Endothelial cell of umbilical vein (primary cell): ENCODE measurements around the gene KLHL26. TPM values are rescaled to one million over a fixed set of nuclear protein-coding genes. Genes with fewer than 3 reads are reported as not detected.

Experiments
- BruUV-seq: library from RNA; stranded (reverse); fragments of 400-500 nt; replicated peaks from 2 replicates; lab custom pipeline; 2021; lab: Mats Ljungman, UMichigan
- CTCF ChIA-PET: fragments of 300-600, 350-600 bp; sonication (Branson Sonifier 250); formaldehyde crosslinking; loops from one replicate; lab custom pipeline; 2021; ENCODE audit warnings: antibody characterized with exemption, inconsistent platforms; lab: Charles Lee
- POLR2A ChIA-PET: fragments of 300-600, 350-600 bp; sonication (Branson Sonifier 250); formaldehyde crosslinking; loops from one replicate; lab custom pipeline; 2021; ENCODE audit warnings: antibody characterized with exemption, inconsistent platforms; lab: Charles Lee
- DNase-seq: peaks from one replicate; pipeline ENCODE4 v3.0.0-alpha.2; 2011; ENCODE audit warnings: low read depth, low spot score
- FAIRE-seq: peaks from 2 replicates; lab custom pipeline; 2011; peaks lifted over from hg19 to GRCh38; lab: Jason Lieb, UNC
- H2AFZ ChIP-seq: 2 replicates; pipeline ENCODE4 v1.6.0; 2012; ENCODE audit warnings: low read depth, low read length, control low read depth, inconsistent platforms
- H3K27ac ChIP-seq: 2 replicates; pipeline ENCODE4 v1.5.1; 2011; ENCODE audit warnings: low read depth, mild to moderate bottlenecking, control low read depth, low read length, moderate library complexity; ENCODE audit not compliant: insufficient read depth
- H3K27me3 ChIP-seq, 2 experiments: 2 replicates each; pipeline versions ENCODE4 v1.6.0 to v1.6.1; 2011; ENCODE audit warnings: low read length in 2 of 2, mixed read lengths in 1 of 2; ENCODE audit not compliant: control insufficient read depth in 2 of 2, insufficient read depth in 2 of 2
- H3K36me3 ChIP-seq, 2 experiments: 2 replicates in 1 of 2; 3 replicates in 1 of 2; pipeline ENCODE4 v1.5.1; 2011; ENCODE audit warnings: low read length in 2 of 2, mild to moderate bottlenecking in 1 of 2, moderate library complexity in 1 of 2; ENCODE audit not compliant: control insufficient read depth in 2 of 2, insufficient read depth in 2 of 2; ENCODE audit errors: extremely low read depth in 1 of 2
- H3K4me1 ChIP-seq: 3 replicates; pipeline ENCODE4 v1.5.1; 2011; ENCODE audit warnings: mild to moderate bottlenecking, low read length; ENCODE audit not compliant: control insufficient read depth, insufficient read depth; ENCODE audit errors: extremely low read depth
- H3K4me2 ChIP-seq: 2 replicates; pipeline ENCODE4 v1.6.1; 2011; ENCODE audit warnings: low read length, control low read depth, mixed read lengths; ENCODE audit not compliant: insufficient read depth
- H3K4me3 ChIP-seq, 3 experiments: fragments of 200-600 bp in 1 of 3; sonication (generic), shearing (Covaris generic) in 1 of 3; replicated peaks in 1 of 3; 2 replicates each; pipeline ENCODE4 v1.5.1; 2011 to 2016; ENCODE audit warnings: control low read depth in 3 of 3, low read length in 3 of 3, mild to moderate bottlenecking in 2 of 3, inconsistent platforms in 1 of 3, low read depth in 1 of 3, moderate library complexity in 1 of 3; ENCODE audit not compliant: insufficient read depth in 1 of 3
- H3K79me2 ChIP-seq: 2 replicates; pipeline ENCODE4 v1.6.0; 2012; ENCODE audit warnings: low read length, inconsistent platforms; ENCODE audit not compliant: control insufficient read depth, insufficient read depth
- H3K9ac ChIP-seq: replicated peaks from 2 replicates; pipeline ENCODE3; 2011; ENCODE audit warnings: low read length, control low read depth; ENCODE audit not compliant: insufficient read depth; ENCODE audit errors: extremely low read depth
- H3K9me1 ChIP-seq: replicated peaks from 3 replicates; pipeline ENCODE4 v1.6.0; 2011; ENCODE audit warnings: mild to moderate bottlenecking, low read length; ENCODE audit not compliant: control insufficient read depth, insufficient read depth; ENCODE audit errors: extremely low read depth
- H3K9me3 ChIP-seq: replicated peaks from 2 replicates; pipeline ENCODE4 v1.5.1; 2012; ENCODE audit warnings: low read length, inconsistent platforms; ENCODE audit not compliant: control insufficient read depth, insufficient read depth
- H4K20me1 ChIP-seq: replicated peaks from 2 replicates; pipeline ENCODE3; 2011; ENCODE audit warnings: mild to moderate bottlenecking, low read length; ENCODE audit not compliant: control insufficient read depth, insufficient read depth; ENCODE audit errors: extremely low read depth
- CTCF ChIP-seq, 2 donors: IDR thresholded peaks; 1 replicate in 1 of 2; 2 replicates in 1 of 2; pipeline ENCODE4 v1.5.1; 2011; ENCODE audit warnings: low read length in 2 of 2, mild to moderate bottlenecking in 2 of 2, moderate library complexity in 2 of 2, control low read depth in 1 of 2, inconsistent platforms in 1 of 2, low read depth in 1 of 2; ENCODE audit not compliant: insufficient read depth in 1 of 2; ENCODE audit errors: extremely low read depth in 1 of 2
- EZH2 ChIP-seq: IDR thresholded peaks from 2 replicates; pipeline ENCODE4 v1.6.1; 2012; ENCODE audit warnings: borderline replicate concordance, low read depth, mild to moderate bottlenecking, moderate library complexity, low read length, inconsistent platforms; ENCODE audit not compliant: severe bottlenecking
- FOS ChIP-seq: IDR thresholded peaks from 2 replicates; pipeline ENCODE4 v1.6.1; 2011; ENCODE audit warnings: mild to moderate bottlenecking, low read length, moderate library complexity, borderline replicate concordance; ENCODE audit not compliant: insufficient read depth
- JUN ChIP-seq: IDR thresholded peaks from 2 replicates; pipeline ENCODE4 v1.6.1; 2011; ENCODE audit warnings: borderline replicate concordance, low read depth; ENCODE audit not compliant: insufficient read length, insufficient read depth
- MAX ChIP-seq: IDR thresholded peaks from 2 replicates; pipeline ENCODE4 v1.6.1; 2011; ENCODE audit not compliant: insufficient read depth, insufficient read length
- MYC ChIP-seq: IDR thresholded peaks from one replicate; pipeline ENCODE4 v1.6.1; 2011; ENCODE audit warnings: mild to moderate bottlenecking, low read depth, low read length
- POLR2A ChIP-seq: IDR thresholded peaks from 2 replicates; pipeline ENCODE4 v1.6.1; 2012; ENCODE audit warnings: low read depth, mild to moderate bottlenecking, control low read depth, low read length
- POLR2AphosphoS5 ChIP-seq: IDR thresholded peaks from 2 replicates; pipeline ENCODE4 v1.6.1; 2012; ENCODE audit warnings: low read depth, mild to moderate bottlenecking, control low read depth, low read length, moderate library complexity; ENCODE audit not compliant: insufficient read depth
- dilution Hi-C: fragments of 300-500 bp; cut with MboI; formaldehyde crosslinking; loops from one replicate; pipeline ENCODE4 v1.15.0; 2019; ENCODE audit warnings: low sequenced_read_pairs; ENCODE audit not compliant: extremely low pct_ligation_motif_present
- intact Hi-C: fragments of 100-400 bp; cut with micrococcal nuclease; formaldehyde crosslinking; loops from one replicate; pipeline ENCODE4 v1.10.0; 2022
- polyA plus RNA-seq, 4 experiments: library from polyadenylated mRNA; depleted of rRNA in 3 of 4; stranded (reverse) in 3 of 4; unstranded in 1 of 4; fragments of >200 nt; gene quantifications; 2 replicates each; pipeline versions ENCODE4 v1.2.1 to v1.2.3, GENCODE V29; 2011 to 2012; ENCODE audit warnings: missing spikeins in 1 of 4
- total RNA-seq: library from RNA; stranded (reverse); gene quantifications from 2 replicates; pipeline ENCODE4 v1.2.3, GENCODE V29; 2021

The KLHL26 gene
- total and polyA plus RNA-seq, 2 donors (not counting 3 experiments of a cell fraction or from before 2014, with no cell fraction given) = 2.4 to 6.2 TPM

- H3K79me2 ChIP-seq = no peaks in the 10 kb centered on the region
- no peaks in the 10 kb centered on the region for H3K9me3 ChIP-seq
- peaks cover 53 to 60% of the 10 kb centered on the region in 2 experiments for H3K27me3 ChIP-seq
- no peaks in the 10 kb centered on the region for H4K20me1 ChIP-seq
- no peak overlapping the region for H3K9ac ChIP-seq
- no TSS peak for BruUV-seq
- no peak for DNase-seq
- no peaks in the 10 kb centered on the region for H3K4me1 ChIP-seq
- ChIA-PET POLR2A (no interaction called here), CTCF (interaction anchor here (0.6 kb wide), 1 partner anchor 134 kb away, joined by 4 read pairs; no protein-coding TSS in a partner anchor)
- TF ChIP-seq POLR2A (no peak), FOS (no peak), EZH2 (peak; percentile 53), POLR2AphosphoS5 (no peak), JUN (no peak), MAX (no peak), MYC (no peak), CTCF (IDR thresholded peaks at IDR 0.05; ENCODE audit: extremely low read depth in 1 of 2, insufficient read depth in 1 of 2, low read depth in 1 of 2, low read length in 2 of 2) (no peak)
- intact Hi-C loops = loop anchor here (5.0 kb wide), 1 partner anchor 43 kb away; no protein-coding TSS in a partner anchor
- no peak overlapping the region for H3K4me2 ChIP-seq
- no peak for FAIRE-seq
- H3K4me3 ChIP-seq = no peak overlapping the region
- no peak overlapping the region for H3K27ac ChIP-seq
- H3K9me1 ChIP-seq = no peaks in the 10 kb centered on the region
- no peaks in the 10 kb centered on the region for H3K36me3 ChIP-seq
- dilution Hi-C loops = no loop called here
- no peak overlapping the region for H2AFZ ChIP-seq
These were observed 32.0 kb upstream of the KLHL26 start for GRCh38 chr19:18604820-18605159.
